Lower lobe of right lung (tissue), 2 donors: ENCODE measurements around the gene WWTR1. TPM values are rescaled to one million over a fixed set of nuclear protein-coding genes. Genes with fewer than 3 reads are reported as not detected.

Experiments used
- ATAC-seq, 2 donors: fragments of 200-7000 bp; cut with Tn5 transposase; one replicate each; pipeline ENCODE4 v1.9.1; 2020 to 2022; ENCODE audit warnings: mild to moderate bottlenecking in 2 of 2, moderate library complexity in 2 of 2
- DNase-seq: peaks from one replicate; pipeline ENCODE4 v3.0.0-alpha.2; 2020
- H3K27ac ChIP-seq: fragments of 200-600 bp; one replicate; pipeline ENCODE4 v1.8.0; 2022
- H3K27me3 ChIP-seq: fragments of 200-600 bp; one replicate; pipeline ENCODE4 v1.8.0; 2022; ENCODE audit warnings: low read depth
- H3K36me3 ChIP-seq: fragments of 200-600 bp; one replicate; pipeline ENCODE4 v1.8.0; 2022; ENCODE audit warnings: mild to moderate bottlenecking
- H3K4me1 ChIP-seq: fragments of 200-600 bp; one replicate; pipeline ENCODE4 v1.8.0; 2022
- H3K4me3 ChIP-seq: fragments of 200-600 bp; one replicate; pipeline ENCODE4 v1.8.0; 2022; ENCODE audit warnings: mild to moderate bottlenecking
- H3K9me3 ChIP-seq: fragments of 200-600 bp; one replicate; pipeline ENCODE4 v1.8.0; 2022
- CTCF ChIP-seq: fragments of 200-600 bp; IDR thresholded peaks from one replicate; pipeline ENCODE4 v1.8.0; 2022; ENCODE audit warnings: antibody characterized with exemption, mild to moderate bottlenecking
- intact Hi-C: fragments of 100-400 bp; cut with DNase I; formaldehyde crosslinking; loops from one replicate; pipeline ENCODE4 v1.11.0; 2022
- total RNA-seq: library from RNA; stranded (reverse); fragmentation: NEBNext Ultra II Directional; extraction: Animal tissue kit (Norgen Biotek cat#: 25700); gene quantifications from one replicate; pipeline ENCODE4 v1.2.1, GENCODE V29; 2021
- donor health status: DM: no; HTN: yes; CAD: no; lungs with severe emphysema.

WWTR1 gene
- total RNA-seq, 1 donor from 2014 or later, result 89.5 TPM

DNA sequence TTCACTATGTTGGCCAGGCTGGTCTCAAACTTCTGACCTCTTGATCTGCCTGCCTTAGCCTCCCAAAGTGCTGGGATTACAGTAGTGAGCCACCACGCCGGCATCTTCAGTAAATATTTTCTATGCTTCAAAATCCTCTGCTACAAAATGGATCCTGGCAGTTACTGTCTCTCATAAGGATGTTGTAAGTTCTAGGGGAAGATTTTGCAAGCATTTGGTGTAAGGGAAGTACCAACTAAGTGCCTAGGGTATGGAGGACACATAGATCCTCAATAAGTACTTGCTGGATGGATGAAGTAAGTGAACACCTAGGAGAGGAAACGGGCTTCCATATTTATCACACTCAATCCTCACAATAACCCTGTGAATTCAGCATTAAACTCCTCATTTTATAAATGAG, 176.8 kb downstream of the WWTR1 start:
- no peaks in the 10 kb centered on the region for H3K27me3 ChIP-seq
- no peak overlapping the region for H3K4me3 ChIP-seq
- H3K27ac ChIP-seq, result no peak overlapping the region
- peaks cover 11% of the 10 kb centered on the region for H3K4me1 ChIP-seq
- H3K9me3 ChIP-seq, result no peaks in the 10 kb centered on the region
- TF ChIP-seq CTCF, result no peak
- intact Hi-C loops, result no loop called here
- ATAC-seq (no peak), DNase-seq (no peak)
- no peaks in the 10 kb centered on the region for H3K36me3 ChIP-seq

DNA sequence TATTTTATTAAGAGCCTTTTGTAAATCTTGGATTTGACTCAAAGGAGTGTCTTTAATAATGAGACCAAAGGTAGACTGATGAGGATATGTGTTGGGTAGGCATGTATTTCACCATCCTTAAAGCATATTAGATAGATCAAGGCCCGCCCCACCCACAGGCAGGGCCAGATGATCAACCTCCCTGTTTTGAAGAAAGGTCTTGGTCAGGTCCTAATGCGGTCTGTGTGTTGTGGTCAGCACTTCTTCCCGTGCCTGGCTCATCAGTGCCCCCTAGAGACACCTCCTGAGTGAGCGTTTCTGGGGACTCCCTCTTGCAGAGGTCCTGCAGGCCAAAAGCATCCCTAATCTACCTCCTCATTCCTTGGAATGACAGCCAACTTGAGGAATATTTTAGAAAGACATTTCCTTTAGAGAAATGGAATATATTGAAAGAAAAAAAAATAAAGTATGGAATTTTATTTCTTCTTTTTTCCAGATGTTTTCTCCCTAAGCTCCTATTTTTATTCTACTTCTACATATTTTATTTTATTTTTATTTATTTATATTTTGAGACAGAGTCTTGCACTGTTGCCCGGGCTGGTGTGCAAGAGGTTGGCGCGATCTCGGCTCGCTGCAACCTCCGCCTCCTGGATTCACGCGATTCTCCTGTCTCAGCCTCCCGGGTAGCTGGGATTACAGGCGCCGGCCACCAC, 177.4 kb downstream of the WWTR1 start:
- H3K27me3 ChIP-seq, result no peaks in the 10 kb centered on the region
- H3K4me3 ChIP-seq, result no peak overlapping the region
- intact Hi-C loops, result no loop called here
- DNase-seq (peak; percentile 83), ATAC-seq (peak; percentile 96 to 97)
- H3K27ac ChIP-seq, result peak overlapping the region; percentile 50
- H3K4me1 ChIP-seq, result peaks cover 11% of the 10 kb centered on the region
- no peaks in the 10 kb centered on the region for H3K9me3 ChIP-seq
- peak; percentile 87 for TF ChIP-seq CTCF
- H3K36me3 ChIP-seq, result no peaks in the 10 kb centered on the region

GRCh38 chr3:149479621-149480325, 178.1 kb downstream of the WWTR1 start:
- no peaks in the 10 kb centered on the region for H3K9me3 ChIP-seq
- TF ChIP-seq CTCF, result no peak
- ATAC-seq (peak in 1 of 2 donors; percentile 10), DNase-seq (no peak)
- H3K36me3 ChIP-seq, result no peaks in the 10 kb centered on the region
- no peak overlapping the region for H3K4me3 ChIP-seq
- H3K4me1 ChIP-seq, result peaks cover 12% of the 10 kb centered on the region
- H3K27ac ChIP-seq, result peak overlapping the region; percentile 50
- intact Hi-C loops, result loop anchor here (10.0 kb wide), 1 partner anchor 85 kb away; no protein-coding TSS in a partner anchor
- H3K27me3 ChIP-seq, result no peaks in the 10 kb centered on the region

GRCh38 chr3:149476225-149476624, 181.6 kb downstream of the WWTR1 start:
- Histone ChIP-seq H3K36me3 (no peaks in the 10 kb centered on the region), H3K27me3 (no peaks in the 10 kb centered on the region), H3K4me1 (peaks cover 40% of the 10 kb centered on the region), H3K4me3 (no peak overlapping the region), H3K9me3 (no peaks in the 10 kb centered on the region), H3K27ac (no peak overlapping the region)
- ATAC-seq, result peak in 1 of 2 donors; percentile 20
- no peak for TF ChIP-seq CTCF
- intact Hi-C loops, result loop anchor here (10.0 kb wide), 1 partner anchor 81 kb away; no protein-coding TSS in a partner anchor
- DNase-seq, result no peak

GRCh38 chr3:149475451-149476060, 182.3 kb downstream of the WWTR1 start:
- intact Hi-C loops, result loop anchor here (10.0 kb wide), 1 partner anchor 81 kb away; no protein-coding TSS in a partner anchor
- Histone ChIP-seq H3K9me3 (no peaks in the 10 kb centered on the region), H3K36me3 (no peaks in the 10 kb centered on the region), H3K4me3 (no peak overlapping the region), H3K27ac (no peak overlapping the region), H3K4me1 (peaks cover 40% of the 10 kb centered on the region), H3K27me3 (no peaks in the 10 kb centered on the region)
- DNase-seq (no peak), ATAC-seq (no peak)
- TF ChIP-seq CTCF, result no peak
